WTC11 (cell line): Measurements from ENCODE around the gene STARD13. TPM values are rescaled to one million over a fixed set of nuclear protein-coding genes. Genes with fewer than 3 reads are reported as not detected.

ENCODE experiments used
- ATAC-seq: fragments of 200-7000 bp; cut with Tn5 transposase; 2 replicates; pipeline ENCODE4 v1.10.0; 2021; ENCODE audit warnings: mild to moderate bottlenecking, moderate library complexity
- CTCF ChIA-PET: fragments of 300-600 bp; sonication (Branson Sonifier 250); formaldehyde crosslinking; loops from one replicate; lab custom pipeline; 2021; ENCODE audit warnings: antibody characterized with exemption; lab: Charles Lee
- POLR2A ChIA-PET: fragments of 350-600 bp; sonication (Branson Sonifier 250); formaldehyde crosslinking; loops from one replicate; lab custom pipeline; 2021; ENCODE audit warnings: antibody characterized with exemption; lab: Charles Lee
- DNase-seq: peaks from one replicate; pipeline ENCODE4 v3.0.0; 2021; ENCODE audit warnings: low spot score
- H3K27ac Mint-ChIP-seq: 2 replicates; pipeline ENCODE4 v1.8.0; 2021; ENCODE audit warnings: mixed read lengths
- H3K27me3 Mint-ChIP-seq: 2 replicates; pipeline ENCODE4 v1.8.0; 2021; ENCODE audit warnings: low read depth, mild to moderate bottlenecking, moderate library complexity, mixed read lengths
- H3K36me3 Mint-ChIP-seq: 2 replicates; pipeline ENCODE4 v1.8.0; 2021; ENCODE audit warnings: mixed read lengths
- H3K4me1 Mint-ChIP-seq: 2 replicates; pipeline ENCODE4 v1.8.0; 2022; ENCODE audit warnings: mixed read lengths
- H3K4me3 Mint-ChIP-seq: 2 replicates; pipeline ENCODE4 v1.8.0; 2021; ENCODE audit warnings: mild to moderate bottlenecking, moderate library complexity, mixed read lengths
- H3K9me3 Mint-ChIP-seq: 2 replicates; pipeline ENCODE4 v1.8.0; 2021; ENCODE audit warnings: mixed read lengths
- ATF1 ChIP-seq: sonication (generic); formaldehyde crosslinking; IDR thresholded peaks from 2 replicates; pipeline ENCODE4 v1.8.1; 2023; ENCODE audit warnings: mild to moderate bottlenecking, moderate library complexity, missing genetic modification reagents
- CBFB ChIP-seq: sonication (generic); formaldehyde crosslinking; IDR thresholded peaks from 2 replicates; pipeline ENCODE4 v1.8.1; 2022; ENCODE audit warnings: mild to moderate bottlenecking, low read depth, missing genetic modification reagents
- NR1H2 ChIP-seq: sonication (generic); formaldehyde crosslinking; IDR thresholded peaks from 2 replicates; pipeline ENCODE4 v1.9.0; 2021; ENCODE audit warnings: mild to moderate bottlenecking, moderate library complexity, missing genetic modification reagents
- SMAD3 ChIP-seq: sonication (generic); formaldehyde crosslinking; IDR thresholded peaks from 2 replicates; pipeline ENCODE4 v1.8.0; 2022; ENCODE audit warnings: missing genetic modification reagents, mild to moderate bottlenecking, borderline replicate concordance
- TCF7 ChIP-seq: sonication (generic); formaldehyde crosslinking; IDR thresholded peaks from 2 replicates; pipeline ENCODE4 v1.8.0; 2022; ENCODE audit warnings: mild to moderate bottlenecking, low read depth, missing genetic modification reagents, moderate library complexity
- TP53 ChIP-seq: sonication (generic); formaldehyde crosslinking; IDR thresholded peaks from 2 replicates; pipeline ENCODE4 v1.8.1; 2023; ENCODE audit warnings: mild to moderate bottlenecking, missing genetic modification reagents
- ZNF263 ChIP-seq: sonication (generic); formaldehyde crosslinking; IDR thresholded peaks from 2 replicates; pipeline ENCODE4 v1.8.1; 2022; ENCODE audit warnings: low read depth, mild to moderate bottlenecking, moderate library complexity, missing genetic modification reagents
- ZNF396 ChIP-seq: fragments of 250-450 bp; sonication (Bioruptor Pico); IDR thresholded peaks from 2 replicates; pipeline ENCODE4 v1.8.0; 2021; ENCODE audit warnings: mild to moderate bottlenecking, moderate library complexity, borderline replicate concordance
- ZNF671 ChIP-seq: fragments of 250-450 bp; sonication (Bioruptor Pico); IDR thresholded peaks from 2 replicates; pipeline ENCODE4 v1.8.0; 2021; ENCODE audit warnings: mild to moderate bottlenecking
- total RNA-seq: library from RNA; stranded (reverse); gene quantifications from 3 replicates; pipeline ENCODE4 v1.2.3, GENCODE V29; 2021
- TF ChIP-seq, protein P1 (sequence below): sonication (generic); formaldehyde crosslinking; IDR thresholded peaks from 2 replicates; pipeline ENCODE4 v1.8.0; 2022; ENCODE audit warnings: mild to moderate bottlenecking, missing genetic modification reagents
- TF ChIP-seq, protein P2 (sequence below): sonication (generic); formaldehyde crosslinking; IDR thresholded peaks from 2 replicates; pipeline ENCODE4 v1.8.1; 2023; ENCODE audit warnings: mild to moderate bottlenecking, missing genetic modification reagents
- TF ChIP-seq, protein P3 (sequence below): sonication (generic); formaldehyde crosslinking; IDR thresholded peaks from 2 replicates; pipeline ENCODE4 v1.8.0; 2022; ENCODE audit warnings: mild to moderate bottlenecking, missing genetic modification reagents
- TF ChIP-seq, protein P4 (sequence below): fragments of 200-600 bp; IDR thresholded peaks from 2 replicates; pipeline ENCODE4 v1.8.0; 2022; ENCODE audit warnings: antibody characterized with exemption
- TF ChIP-seq, protein P5 (sequence below): fragments of 250-450 bp; sonication (Bioruptor Pico); IDR thresholded peaks from 2 replicates; pipeline ENCODE4 v1.9.0; 2021; ENCODE audit warnings: mild to moderate bottlenecking
- TF ChIP-seq, protein P6 (sequence below): sonication (generic); formaldehyde crosslinking; IDR thresholded peaks from 2 replicates; pipeline ENCODE4 v1.8.0; 2022; ENCODE audit warnings: mild to moderate bottlenecking, missing genetic modification reagents
- TF ChIP-seq, protein P7 (sequence below): sonication (generic); formaldehyde crosslinking; IDR thresholded peaks from 2 replicates; pipeline ENCODE4 v1.8.0; 2023; ENCODE audit warnings: missing genetic modification reagents, mild to moderate bottlenecking, borderline replicate concordance

STARD13 gene
- total RNA-seq, 1 experiment from 2014 or later, result 4.4 TPM

DNA sequence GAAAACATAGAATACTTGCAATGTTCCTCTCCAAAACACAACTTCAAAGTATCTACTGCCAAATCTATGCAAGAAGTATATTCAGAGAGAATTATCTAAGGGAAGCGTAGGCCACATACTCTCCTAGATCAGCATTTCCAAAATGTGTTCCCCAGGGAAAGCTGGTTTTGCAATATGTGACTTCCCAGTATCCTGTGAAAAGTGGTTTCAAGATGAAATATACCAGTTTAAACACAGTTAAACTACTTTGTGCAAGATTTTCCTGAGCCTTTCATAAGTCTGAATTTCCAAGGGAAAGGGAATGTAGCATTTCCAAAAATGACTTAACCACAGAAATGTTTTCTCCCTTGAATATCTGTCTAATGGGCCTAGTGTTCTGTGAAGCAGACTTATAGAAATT, 7.6 kb downstream of the STARD13 start:
- TF ChIP-seq, protein P1, sequence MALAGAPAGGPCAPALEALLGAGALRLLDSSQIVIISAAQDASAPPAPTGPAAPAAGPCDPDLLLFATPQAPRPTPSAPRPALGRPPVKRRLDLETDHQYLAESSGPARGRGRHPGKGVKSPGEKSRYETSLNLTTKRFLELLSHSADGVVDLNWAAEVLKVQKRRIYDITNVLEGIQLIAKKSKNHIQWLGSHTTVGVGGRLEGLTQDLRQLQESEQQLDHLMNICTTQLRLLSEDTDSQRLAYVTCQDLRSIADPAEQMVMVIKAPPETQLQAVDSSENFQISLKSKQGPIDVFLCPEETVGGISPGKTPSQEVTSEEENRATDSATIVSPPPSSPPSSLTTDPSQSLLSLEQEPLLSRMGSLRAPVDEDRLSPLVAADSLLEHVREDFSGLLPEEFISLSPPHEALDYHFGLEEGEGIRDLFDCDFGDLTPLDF (CRISPR knock-in tag), result no peak
- TF ChIP-seq ZNF396 (CRISPR knock-in tag), result no peak
- TF ChIP-seq CBFB (CRISPR knock-in tag), result no peak
- no peak for TF ChIP-seq ZNF671 (CRISPR knock-in tag)
- TF ChIP-seq, protein P2, sequence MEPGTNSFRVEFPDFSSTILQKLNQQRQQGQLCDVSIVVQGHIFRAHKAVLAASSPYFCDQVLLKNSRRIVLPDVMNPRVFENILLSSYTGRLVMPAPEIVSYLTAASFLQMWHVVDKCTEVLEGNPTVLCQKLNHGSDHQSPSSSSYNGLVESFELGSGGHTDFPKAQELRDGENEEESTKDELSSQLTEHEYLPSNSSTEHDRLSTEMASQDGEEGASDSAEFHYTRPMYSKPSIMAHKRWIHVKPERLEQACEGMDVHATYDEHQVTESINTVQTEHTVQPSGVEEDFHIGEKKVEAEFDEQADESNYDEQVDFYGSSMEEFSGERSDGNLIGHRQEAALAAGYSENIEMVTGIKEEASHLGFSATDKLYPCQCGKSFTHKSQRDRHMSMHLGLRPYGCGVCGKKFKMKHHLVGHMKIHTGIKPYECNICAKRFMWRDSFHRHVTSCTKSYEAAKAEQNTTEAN (CRISPR knock-in tag), result no peak
- TF ChIP-seq, protein P3, sequence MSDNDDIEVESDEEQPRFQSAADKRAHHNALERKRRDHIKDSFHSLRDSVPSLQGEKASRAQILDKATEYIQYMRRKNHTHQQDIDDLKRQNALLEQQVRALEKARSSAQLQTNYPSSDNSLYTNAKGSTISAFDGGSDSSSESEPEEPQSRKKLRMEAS (CRISPR knock-in tag), result no peak
- no peak for TF ChIP-seq NR1H2 (CRISPR knock-in tag)
- TF ChIP-seq, protein P4, sequence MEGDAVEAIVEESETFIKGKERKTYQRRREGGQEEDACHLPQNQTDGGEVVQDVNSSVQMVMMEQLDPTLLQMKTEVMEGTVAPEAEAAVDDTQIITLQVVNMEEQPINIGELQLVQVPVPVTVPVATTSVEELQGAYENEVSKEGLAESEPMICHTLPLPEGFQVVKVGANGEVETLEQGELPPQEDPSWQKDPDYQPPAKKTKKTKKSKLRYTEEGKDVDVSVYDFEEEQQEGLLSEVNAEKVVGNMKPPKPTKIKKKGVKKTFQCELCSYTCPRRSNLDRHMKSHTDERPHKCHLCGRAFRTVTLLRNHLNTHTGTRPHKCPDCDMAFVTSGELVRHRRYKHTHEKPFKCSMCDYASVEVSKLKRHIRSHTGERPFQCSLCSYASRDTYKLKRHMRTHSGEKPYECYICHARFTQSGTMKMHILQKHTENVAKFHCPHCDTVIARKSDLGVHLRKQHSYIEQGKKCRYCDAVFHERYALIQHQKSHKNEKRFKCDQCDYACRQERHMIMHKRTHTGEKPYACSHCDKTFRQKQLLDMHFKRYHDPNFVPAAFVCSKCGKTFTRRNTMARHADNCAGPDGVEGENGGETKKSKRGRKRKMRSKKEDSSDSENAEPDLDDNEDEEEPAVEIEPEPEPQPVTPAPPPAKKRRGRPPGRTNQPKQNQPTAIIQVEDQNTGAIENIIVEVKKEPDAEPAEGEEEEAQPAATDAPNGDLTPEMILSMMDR, result no peak
- no peak for TF ChIP-seq ATF1 (CRISPR knock-in tag)
- no peak for TF ChIP-seq SMAD3 (CRISPR knock-in tag)
- TF ChIP-seq, protein P5, sequence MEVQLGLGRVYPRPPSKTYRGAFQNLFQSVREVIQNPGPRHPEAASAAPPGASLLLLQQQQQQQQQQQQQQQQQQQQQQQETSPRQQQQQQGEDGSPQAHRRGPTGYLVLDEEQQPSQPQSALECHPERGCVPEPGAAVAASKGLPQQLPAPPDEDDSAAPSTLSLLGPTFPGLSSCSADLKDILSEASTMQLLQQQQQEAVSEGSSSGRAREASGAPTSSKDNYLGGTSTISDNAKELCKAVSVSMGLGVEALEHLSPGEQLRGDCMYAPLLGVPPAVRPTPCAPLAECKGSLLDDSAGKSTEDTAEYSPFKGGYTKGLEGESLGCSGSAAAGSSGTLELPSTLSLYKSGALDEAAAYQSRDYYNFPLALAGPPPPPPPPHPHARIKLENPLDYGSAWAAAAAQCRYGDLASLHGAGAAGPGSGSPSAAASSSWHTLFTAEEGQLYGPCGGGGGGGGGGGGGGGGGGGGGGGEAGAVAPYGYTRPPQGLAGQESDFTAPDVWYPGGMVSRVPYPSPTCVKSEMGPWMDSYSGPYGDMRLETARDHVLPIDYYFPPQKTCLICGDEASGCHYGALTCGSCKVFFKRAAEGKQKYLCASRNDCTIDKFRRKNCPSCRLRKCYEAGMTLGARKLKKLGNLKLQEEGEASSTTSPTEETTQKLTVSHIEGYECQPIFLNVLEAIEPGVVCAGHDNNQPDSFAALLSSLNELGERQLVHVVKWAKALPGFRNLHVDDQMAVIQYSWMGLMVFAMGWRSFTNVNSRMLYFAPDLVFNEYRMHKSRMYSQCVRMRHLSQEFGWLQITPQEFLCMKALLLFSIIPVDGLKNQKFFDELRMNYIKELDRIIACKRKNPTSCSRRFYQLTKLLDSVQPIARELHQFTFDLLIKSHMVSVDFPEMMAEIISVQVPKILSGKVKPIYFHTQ (CRISPR knock-in tag), result no peak
- no peak overlapping the region for H3K27ac Mint-ChIP-seq
- DNase-seq (no peak), ATAC-seq (no peak)
- no peaks in the 10 kb centered on the region for H3K27me3 Mint-ChIP-seq
- ChIA-PET POLR2A (no interaction called here), CTCF (no interaction called here)
- H3K4me1 Mint-ChIP-seq, result peaks cover 34% of the 10 kb centered on the region
- H3K36me3 Mint-ChIP-seq, result no peaks in the 10 kb centered on the region
- H3K4me3 Mint-ChIP-seq, result no peak overlapping the region
- H3K9me3 Mint-ChIP-seq, result peaks cover 5% of the 10 kb centered on the region; the same call in 1 of the 2 replicates

DNA sequence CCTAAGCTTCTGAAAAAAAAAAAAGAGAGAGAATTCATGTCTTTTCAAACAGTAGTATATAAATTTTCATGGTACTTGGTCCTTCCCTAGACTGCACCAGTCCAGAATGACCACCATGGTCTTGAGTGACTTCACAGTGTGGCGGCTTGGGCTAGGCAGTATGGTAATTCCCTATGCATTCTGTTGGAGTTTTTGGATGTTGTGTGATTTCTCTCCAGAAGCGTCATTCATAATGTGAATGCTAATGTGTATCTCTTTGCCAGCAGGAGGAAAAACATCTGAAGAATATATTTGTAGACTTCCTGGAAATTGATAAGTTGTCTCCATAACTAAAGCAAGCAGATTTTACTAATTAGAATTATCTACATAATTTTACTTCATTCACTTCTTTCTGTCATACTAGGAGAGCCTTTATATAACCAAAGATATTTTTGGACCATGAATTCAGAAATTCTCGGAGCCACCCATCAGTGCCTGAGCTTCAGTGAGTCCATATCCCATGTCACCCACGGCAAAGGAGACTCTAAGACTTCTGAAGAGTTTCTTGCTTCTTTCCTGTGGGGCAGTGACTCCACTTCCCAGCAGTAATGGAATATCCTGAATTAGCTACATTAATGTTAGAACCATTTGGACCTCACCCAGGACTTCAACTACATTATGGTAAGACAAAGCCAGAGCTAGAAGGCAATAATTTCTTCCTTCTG, 8.4 kb downstream of the STARD13 start:
- ChIA-PET CTCF (no interaction called here), POLR2A (interaction anchor here (0.6 to 0.7 kb wide), 2 partner anchors 22 to 91 kb away, joined by 3 to 6 read pairs; no protein-coding TSS in a partner anchor)
- ATAC-seq, result no peak
- DNase-seq, result no peak
- Mint-ChIP-seq H3K4me3 (no peak overlapping the region), H3K27ac (peak overlapping the region; percentile 50; the same call in 1 of the 2 replicates), H3K36me3 (no peaks in the 10 kb centered on the region), H3K4me1 (peaks cover 34% of the 10 kb centered on the region), H3K27me3 (no peaks in the 10 kb centered on the region), H3K9me3 (peaks cover 5% of the 10 kb centered on the region; the same call in 1 of the 2 replicates)
- no peak for TF ChIP-seq TP53 (CRISPR knock-in tag)
- TF ChIP-seq, protein P6, sequence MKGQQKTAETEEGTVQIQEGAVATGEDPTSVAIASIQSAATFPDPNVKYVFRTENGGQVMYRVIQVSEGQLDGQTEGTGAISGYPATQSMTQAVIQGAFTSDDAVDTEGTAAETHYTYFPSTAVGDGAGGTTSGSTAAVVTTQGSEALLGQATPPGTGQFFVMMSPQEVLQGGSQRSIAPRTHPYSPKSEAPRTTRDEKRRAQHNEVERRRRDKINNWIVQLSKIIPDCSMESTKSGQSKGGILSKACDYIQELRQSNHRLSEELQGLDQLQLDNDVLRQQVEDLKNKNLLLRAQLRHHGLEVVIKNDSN (CRISPR knock-in tag), result no peak
- TF ChIP-seq, protein P7, sequence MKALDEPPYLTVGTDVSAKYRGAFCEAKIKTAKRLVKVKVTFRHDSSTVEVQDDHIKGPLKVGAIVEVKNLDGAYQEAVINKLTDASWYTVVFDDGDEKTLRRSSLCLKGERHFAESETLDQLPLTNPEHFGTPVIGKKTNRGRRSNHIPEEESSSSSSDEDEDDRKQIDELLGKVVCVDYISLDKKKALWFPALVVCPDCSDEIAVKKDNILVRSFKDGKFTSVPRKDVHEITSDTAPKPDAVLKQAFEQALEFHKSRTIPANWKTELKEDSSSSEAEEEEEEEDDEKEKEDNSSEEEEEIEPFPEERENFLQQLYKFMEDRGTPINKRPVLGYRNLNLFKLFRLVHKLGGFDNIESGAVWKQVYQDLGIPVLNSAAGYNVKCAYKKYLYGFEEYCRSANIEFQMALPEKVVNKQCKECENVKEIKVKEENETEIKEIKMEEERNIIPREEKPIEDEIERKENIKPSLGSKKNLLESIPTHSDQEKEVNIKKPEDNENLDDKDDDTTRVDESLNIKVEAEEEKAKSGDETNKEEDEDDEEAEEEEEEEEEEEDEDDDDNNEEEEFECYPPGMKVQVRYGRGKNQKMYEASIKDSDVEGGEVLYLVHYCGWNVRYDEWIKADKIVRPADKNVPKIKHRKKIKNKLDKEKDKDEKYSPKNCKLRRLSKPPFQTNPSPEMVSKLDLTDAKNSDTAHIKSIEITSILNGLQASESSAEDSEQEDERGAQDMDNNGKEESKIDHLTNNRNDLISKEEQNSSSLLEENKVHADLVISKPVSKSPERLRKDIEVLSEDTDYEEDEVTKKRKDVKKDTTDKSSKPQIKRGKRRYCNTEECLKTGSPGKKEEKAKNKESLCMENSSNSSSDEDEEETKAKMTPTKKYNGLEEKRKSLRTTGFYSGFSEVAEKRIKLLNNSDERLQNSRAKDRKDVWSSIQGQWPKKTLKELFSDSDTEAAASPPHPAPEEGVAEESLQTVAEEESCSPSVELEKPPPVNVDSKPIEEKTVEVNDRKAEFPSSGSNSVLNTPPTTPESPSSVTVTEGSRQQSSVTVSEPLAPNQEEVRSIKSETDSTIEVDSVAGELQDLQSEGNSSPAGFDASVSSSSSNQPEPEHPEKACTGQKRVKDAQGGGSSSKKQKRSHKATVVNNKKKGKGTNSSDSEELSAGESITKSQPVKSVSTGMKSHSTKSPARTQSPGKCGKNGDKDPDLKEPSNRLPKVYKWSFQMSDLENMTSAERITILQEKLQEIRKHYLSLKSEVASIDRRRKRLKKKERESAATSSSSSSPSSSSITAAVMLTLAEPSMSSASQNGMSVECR (CRISPR knock-in tag), result no peak
- no peak for TF ChIP-seq SMAD3 (CRISPR knock-in tag)
- no peak for TF ChIP-seq ZNF263 (CRISPR knock-in tag)
- TF ChIP-seq TCF7 (CRISPR knock-in tag), result no peak
